Dedifferentiated amniotic fluid mesenchymal stem cell (primary cell): ENCODE results near the gene PRKCE.

ENCODE experiments used
- DNase-seq: peaks from one replicate; pipeline ENCODE4 v3.0.0-alpha.2; 2016; ENCODE audit errors: extremely low spot score

Gene PRKCE

GRCh38 chr2:46143429-46144132, 492.1 kb downstream of the PRKCE start:
- DNase-seq: no peak

GRCh38 chr2:46144133-46144800, 492.8 kb downstream of the PRKCE start:
- DNase-seq: no peak

- no peak for DNase-seq
Measured at GRCh38 chr2:46145017-46145416, 493.5 kb downstream of the PRKCE start.

- no peak for DNase-seq
Measured at GRCh38 chr2:46145840-46146239, 494.4 kb downstream of the PRKCE start.

GRCh38 chr2:46146866-46147502, 495.5 kb downstream of the PRKCE start:
- DNase-seq: no peak

- no peak for DNase-seq
Measured at GRCh38 chr2:46147626-46148368, 496.3 kb downstream of the PRKCE start.

- DNase-seq: no peak
Measured at GRCh38 chr2:46148369-46148736, 496.9 kb downstream of the PRKCE start.

- no peak for DNase-seq
Measured at GRCh38 chr2:46150445-46150955, 499.0 kb downstream of the PRKCE start.

GRCh38 chr2:46151577-46151976, 500.1 kb downstream of the PRKCE start:
- no peak for DNase-seq

- no peak for DNase-seq
Measured at GRCh38 chr2:46153996-46154753, 502.7 kb downstream of the PRKCE start.

GRCh38 chr2:46157072-46157965, 505.8 kb downstream of the PRKCE start:
- DNase-seq: no peak

GRCh38 chr2:46157966-46158310, 506.5 kb downstream of the PRKCE start:
- no peak for DNase-seq

- DNase-seq: no peak
Measured at GRCh38 chr2:46158661-46159060, 507.2 kb downstream of the PRKCE start.

GRCh38 chr2:46160326-46160725, 508.9 kb downstream of the PRKCE start:
- no peak for DNase-seq

- DNase-seq: no peak
Measured at GRCh38 chr2:46161315-46161714, 509.8 kb downstream of the PRKCE start.

GRCh38 chr2:46161911-46162310, 510.4 kb downstream of the PRKCE start:
- DNase-seq: no peak

GRCh38 chr2:46162329-46163097, 511.0 kb downstream of the PRKCE start:
- DNase-seq: no peak

- DNase-seq: no peak
Measured at GRCh38 chr2:46163098-46163430, 511.6 kb downstream of the PRKCE start.

- no peak for DNase-seq
Measured at GRCh38 chr2:46163804-46164528, 512.5 kb downstream of the PRKCE start.
